K562 (cell line): ENCODE data around the gene TCIRG1. TPM values are rescaled to one million over a fixed set of nuclear protein-coding genes. Genes with fewer than 3 reads are reported as not detected.
A peak's percentile ranks its signal among the peaks of the same experiment; 100 is the strongest.

Source experiments
- BRD9 ChIP-seq: fragments of 450-650 bp; IDR thresholded peaks from 2 replicates; pipeline ENCODE4 v1.6.1; 2018; ENCODE audit warnings: low read depth; ENCODE audit not compliant: partially characterized antibody
- CBFA2T3 ChIP-seq: fragments of 450-650 bp; IDR thresholded peaks from 2 replicates; pipeline ENCODE4 v1.6.1; 2017
- DACH1 ChIP-seq: fragments of 450-650 bp; IDR thresholded peaks from 2 replicates; pipeline ENCODE4 v1.6.1; 2018; ENCODE audit not compliant: partially characterized antibody
- ELF2 ChIP-seq: fragments of 250-450 bp; sonication (Bioruptor Pico); IDR thresholded peaks from 2 replicates; pipeline ENCODE4 v1.5.0; 2021; ENCODE audit warnings: mild to moderate bottlenecking
- IRF2 ChIP-seq: sonication (generic); formaldehyde crosslinking; IDR thresholded peaks from 2 replicates; pipeline ENCODE4 v1.8.1; 2022; ENCODE audit warnings: mild to moderate bottlenecking, missing genetic modification reagents
- KLF13 ChIP-seq: fragments of 450-650 bp; IDR thresholded peaks from 2 replicates; pipeline ENCODE4 v1.6.1; 2016; ENCODE audit warnings: missing genetic modification characterization, low read depth, mild to moderate bottlenecking, missing compliant biosample characterization, moderate library complexity, borderline replicate concordance
- MTA1 ChIP-seq: fragments of 450-650 bp; IDR thresholded peaks from 2 replicates; pipeline ENCODE4 v1.6.1; 2017; ENCODE audit warnings: borderline replicate concordance
- MXD1 ChIP-seq: fragments of 250-450 bp; sonication (Bioruptor Pico); IDR thresholded peaks from 2 replicates; pipeline ENCODE4 v1.8.0; 2021; ENCODE audit warnings: borderline replicate concordance, mild to moderate bottlenecking, moderate library complexity; ENCODE audit not compliant: poor library complexity, severe bottlenecking
- PRMT5 ChIP-seq: sonication (generic); formaldehyde crosslinking; IDR thresholded peaks from 2 replicates; pipeline ENCODE4 v1.5.0; 2020; ENCODE audit warnings: missing genetic modification reagents
- RBM17 ChIP-seq: fragments of 200-400 bp; formaldehyde crosslinking; IDR thresholded peaks from 2 replicates; pipeline ENCODE4 v1.6.1; 2017; ENCODE audit warnings: low read depth, mild to moderate bottlenecking, low read length, borderline replicate concordance
- RNF219 ChIP-seq: fragments of 250-450 bp; sonication (Bioruptor Pico); IDR thresholded peaks from 2 replicates; pipeline ENCODE4 v1.5.0; 2022; ENCODE audit warnings: mild to moderate bottlenecking
- SMARCA4 ChIP-seq: fragments of 450-650 bp; IDR thresholded peaks from 2 replicates; pipeline ENCODE4 v1.6.1; 2016
- STAG1 ChIP-seq: sonication (generic); formaldehyde crosslinking; IDR thresholded peaks from 2 replicates; pipeline ENCODE4 v1.5.0; 2020; ENCODE audit warnings: missing genetic modification reagents, borderline replicate concordance
- TARDBP ChIP-seq: fragments of 450-650 bp; IDR thresholded peaks from 2 replicates; pipeline ENCODE4 v1.6.1; 2016
- TCF3 ChIP-seq: sonication (generic); formaldehyde crosslinking; IDR thresholded peaks from 2 replicates; pipeline ENCODE4 v1.4.0; 2020; ENCODE audit warnings: mild to moderate bottlenecking, missing genetic modification reagents
- TCF7L2 ChIP-seq: fragments of 150-350 bp; IDR thresholded peaks from 2 replicates; pipeline ENCODE4 v1.6.1; 2016; ENCODE audit warnings: low read depth, mild to moderate bottlenecking, low read length, moderate library complexity
- ZFX ChIP-seq: sonication (generic); formaldehyde crosslinking; IDR thresholded peaks from 2 replicates; pipeline ENCODE4 v1.8.0; 2022; ENCODE audit warnings: mild to moderate bottlenecking, missing genetic modification reagents, moderate library complexity
- ZKSCAN8 ChIP-seq: fragments of 200-800 bp; sonication (Bioruptor generic); IDR thresholded peaks from 2 replicates; pipeline ENCODE4 v1.6.1; 2016; ENCODE audit warnings: missing genetic modification characterization, missing compliant biosample characterization
- ZNF184 ChIP-seq: sonication (generic); formaldehyde crosslinking; IDR thresholded peaks from 2 replicates; pipeline ENCODE4 v1.5.0; 2020; ENCODE audit warnings: missing genetic modification reagents
- ZNF274 ChIP-seq: IDR thresholded peaks from 2 replicates; pipeline ENCODE4 v1.6.1; 2011; ENCODE audit warnings: low read depth, mild to moderate bottlenecking, low read length, moderate library complexity, borderline replicate concordance
- ZNF830 ChIP-seq: fragments of 250-450 bp; sonication (Bioruptor Pico); IDR thresholded peaks from 2 replicates; pipeline ENCODE4 v1.5.0; 2021; ENCODE audit warnings: mild to moderate bottlenecking
- polyA plus RNA-seq, 8 experiments: library from polyadenylated mRNA; depleted of rRNA in 4 of 8; stranded (reverse) in 5 of 8; unstranded in 3 of 8; fragments of >200 nt; fragmentation: Nextera tagmentation in 2 of 8; fragmentation: Illumina TruSeq in 1 of 8; extraction: Ambion mirVana in 2 of 8; extraction: Trizol in 1 of 8; gene quantifications; 2 replicates each; pipeline versions ENCODE4 v1.2.1 to v1.2.3, GENCODE V29; 2011 to 2014; ENCODE audit warnings: inconsistent platforms in 1 of 8, missing spikeins in 1 of 8
- total RNA-seq, 7 experiments: library from RNA; depleted of rRNA in 6 of 7; stranded (reverse); fragments of >200 nt in 6 of 7; fragmentation: Illumina TruSeq in 2 of 7; extraction: Trizol in 2 of 7; gene quantifications; 2 replicates each; pipeline versions ENCODE4 v1.2.1 to v1.2.3, GENCODE V29; 2011 to 2021; ENCODE audit warnings: low replicate concordance in 1 of 7
- TF ChIP-seq, protein P1 (sequence below): IDR thresholded peaks from 3 replicates; pipeline ENCODE4 v1.6.1; 2011; ENCODE audit warnings: borderline replicate concordance, mild to moderate bottlenecking, moderate library complexity; ENCODE audit not compliant: insufficient read length; ENCODE audit errors: extremely low read depth
- TF ChIP-seq, protein P2 (sequence below): sonication (generic); IDR thresholded peaks from 2 replicates; pipeline ENCODE4 v1.6.1; 2016

The TCIRG1 gene
- total and polyA plus RNA-seq, 9 of the 15 experiments (the other 6 are each of a cell fraction or from before 2014, with no cell fraction given), result 0.49 to 143 (median 24.4) TPM

DNA sequence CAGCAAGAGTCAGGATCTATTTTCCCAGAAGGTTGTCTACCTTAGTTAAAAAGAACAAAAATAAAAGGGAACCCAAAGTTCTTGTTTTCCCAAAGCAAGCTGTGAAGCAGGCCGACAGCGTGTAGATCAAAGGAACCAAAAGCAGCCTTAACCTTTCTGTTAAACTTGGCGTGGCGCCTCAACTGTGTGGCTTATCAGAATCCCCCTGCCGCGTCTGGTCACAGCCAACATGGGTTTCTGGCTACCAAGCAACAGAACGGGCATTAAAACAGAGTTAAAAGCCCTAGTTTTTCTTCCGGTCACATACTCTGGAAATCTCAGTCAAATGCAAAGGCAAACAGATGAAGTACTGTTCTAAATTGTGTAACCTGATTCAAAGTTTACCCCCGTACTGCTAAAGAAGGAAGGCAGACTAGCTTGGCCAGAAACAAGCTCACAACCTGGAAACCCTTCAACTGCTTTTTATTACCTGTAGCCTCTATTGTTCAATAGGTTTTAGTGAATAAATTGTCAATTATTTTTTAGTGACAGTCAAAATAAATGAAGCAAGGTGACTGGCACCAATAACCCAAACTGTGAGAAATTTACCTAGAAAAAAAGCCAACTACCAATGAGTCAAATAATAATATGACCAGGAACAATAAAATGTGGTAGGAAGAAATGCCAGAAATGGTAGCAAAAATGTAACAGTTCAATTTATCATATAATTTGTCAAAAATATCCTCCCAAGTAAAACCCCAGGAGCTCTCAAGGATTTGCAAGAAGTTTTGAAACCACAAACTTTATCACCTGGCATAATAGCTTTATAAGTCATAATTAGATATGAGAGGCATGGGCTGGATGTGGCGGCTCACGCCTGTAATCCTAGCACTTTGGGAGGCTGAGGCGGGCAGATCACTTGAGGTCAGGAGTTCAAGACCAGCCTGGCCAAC is 60.9 kb downstream of the TCIRG1 start (continued):
- TF ChIP-seq KLF13 (tag) (no peak), MXD1 (CRISPR knock-in tag) (no peak), ZNF274 (no peak), MTA1 (no peak), BRD9 (no peak), TARDBP (no peak), ZKSCAN8 (CRISPR knock-in tag) (no peak), PRMT5 (CRISPR knock-in tag) (no peak), SMARCA4 (no peak; the same call in 1 of the 2 replicates), STAG1 (CRISPR knock-in tag) (no peak), ZNF184 (no peak), ZNF830 (no peak), ELF2 (CRISPR knock-in tag) (no peak), TCF3 (CRISPR knock-in tag) (peak; percentile 52; the same call in 1 of the 2 replicates), DACH1 (no peak), CBFA2T3 (peak; percentile 79), ZFX (CRISPR knock-in tag) (no peak), RBM17 (no peak), TCF7L2 (no peak), IRF2 (CRISPR knock-in tag) (no peak), RNF219 (CRISPR knock-in tag) (no peak)
- TF ChIP-seq, protein P1, sequence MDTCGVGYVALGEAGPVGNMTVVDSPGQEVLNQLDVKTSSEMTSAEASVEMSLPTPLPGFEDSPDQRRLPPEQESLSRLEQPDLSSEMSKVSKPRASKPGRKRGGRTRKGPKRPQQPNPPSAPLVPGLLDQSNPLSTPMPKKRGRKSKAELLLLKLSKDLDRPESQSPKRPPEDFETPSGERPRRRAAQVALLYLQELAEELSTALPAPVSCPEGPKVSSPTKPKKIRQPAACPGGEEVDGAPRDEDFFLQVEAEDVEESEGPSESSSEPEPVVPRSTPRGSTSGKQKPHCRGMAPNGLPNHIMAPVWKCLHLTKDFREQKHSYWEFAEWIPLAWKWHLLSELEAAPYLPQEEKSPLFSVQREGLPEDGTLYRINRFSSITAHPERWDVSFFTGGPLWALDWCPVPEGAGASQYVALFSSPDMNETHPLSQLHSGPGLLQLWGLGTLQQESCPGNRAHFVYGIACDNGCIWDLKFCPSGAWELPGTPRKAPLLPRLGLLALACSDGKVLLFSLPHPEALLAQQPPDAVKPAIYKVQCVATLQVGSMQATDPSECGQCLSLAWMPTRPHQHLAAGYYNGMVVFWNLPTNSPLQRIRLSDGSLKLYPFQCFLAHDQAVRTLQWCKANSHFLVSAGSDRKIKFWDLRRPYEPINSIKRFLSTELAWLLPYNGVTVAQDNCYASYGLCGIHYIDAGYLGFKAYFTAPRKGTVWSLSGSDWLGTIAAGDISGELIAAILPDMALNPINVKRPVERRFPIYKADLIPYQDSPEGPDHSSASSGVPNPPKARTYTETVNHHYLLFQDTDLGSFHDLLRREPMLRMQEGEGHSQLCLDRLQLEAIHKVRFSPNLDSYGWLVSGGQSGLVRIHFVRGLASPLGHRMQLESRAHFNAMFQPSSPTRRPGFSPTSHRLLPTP, result no peak
- TF ChIP-seq, protein P2, sequence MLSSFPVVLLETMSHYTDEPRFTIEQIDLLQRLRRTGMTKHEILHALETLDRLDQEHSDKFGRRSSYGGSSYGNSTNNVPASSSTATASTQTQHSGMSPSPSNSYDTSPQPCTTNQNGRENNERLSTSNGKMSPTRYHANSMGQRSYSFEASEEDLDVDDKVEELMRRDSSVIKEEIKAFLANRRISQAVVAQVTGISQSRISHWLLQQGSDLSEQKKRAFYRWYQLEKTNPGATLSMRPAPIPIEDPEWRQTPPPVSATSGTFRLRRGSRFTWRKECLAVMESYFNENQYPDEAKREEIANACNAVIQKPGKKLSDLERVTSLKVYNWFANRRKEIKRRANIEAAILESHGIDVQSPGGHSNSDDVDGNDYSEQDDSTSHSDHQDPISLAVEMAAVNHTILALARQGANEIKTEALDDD, result peak; percentile 67
